A549 (cell line): ENCODE measurements around the gene EBP. TPM values are rescaled to one million over a fixed set of nuclear protein-coding genes. Genes with fewer than 3 reads are reported as not detected.

Experiments
- ATAC-seq, 2 experiments: fragments of 200-7000 bp in 1 of 2; fragments of >200 bp in 1 of 2; cut with Nextera tagmentation in 1 of 2; cut with Tn5 transposase in 1 of 2; 3 replicates each; pipeline versions ENCODE4 v1.8.0 to v1.9.1; 2018 to 2020; ENCODE audit warnings: mild to moderate bottlenecking in 1 of 2, moderate library complexity in 1 of 2
- CTCF ChIA-PET: fragments of 300-600 bp; sonication (Branson Sonifier 250); formaldehyde crosslinking; extraction: SDS; loops from one replicate; lab custom pipeline; 2021; ENCODE audit warnings: antibody characterized with exemption, inconsistent platforms; lab: Yijun Ruan, JAX
- POLR2A ChIA-PET: fragments of 350-600 bp; formaldehyde crosslinking; extraction: SDS; loops from one replicate; lab custom pipeline; 2021; ENCODE audit warnings: antibody characterized with exemption, inconsistent platforms; lab: Yijun Ruan, JAX
- DNase-seq, 2 experiments: peaks; one replicate each; pipeline versions ENCODE4 v3.0.0 to v3.0.0-alpha.2; 2011 to 2016; ENCODE audit warnings: low read depth in 1 of 2, low spot score in 1 of 2
- FAIRE-seq: peaks from 2 replicates; lab custom pipeline; 2011; peaks lifted over from hg19 to GRCh38; lab: Jason Lieb, UNC
- H3K27ac ChIP-seq, 2 experiments: fragments of >200 bp; sonication (Bioruptor Twin); formaldehyde crosslinking; 3 replicates each; pipeline ENCODE4 v1.5.1; 2016 to 2017
- H3K4me1 ChIP-seq: fragments of >200 bp; sonication (Bioruptor Twin); formaldehyde crosslinking; 3 replicates; pipeline ENCODE4 v1.6.1; 2016
- H3K4me2 ChIP-seq: fragments of >200 bp; sonication (Bioruptor Twin); formaldehyde crosslinking; 3 replicates; pipeline ENCODE4 v1.6.1; 2016
- H3K4me3 ChIP-seq: fragments of >200 bp; sonication (Bioruptor Twin); formaldehyde crosslinking; 3 replicates; pipeline ENCODE4 v1.5.1; 2016
- H3K9me3 ChIP-seq: fragments of >200 bp; sonication (Bioruptor Twin); formaldehyde crosslinking; 3 replicates; pipeline ENCODE4 v1.6.1; 2016
- BCL3 ChIP-seq: fragments of >200 bp; sonication (Bioruptor Twin); formaldehyde crosslinking; IDR thresholded peaks from 3 replicates; pipeline ENCODE4 v1.6.1; 2016
- CBX2 ChIP-seq: fragments of 200-600 bp; sonication (generic); IDR thresholded peaks from 2 replicates; pipeline ENCODE4 v1.6.1; 2016; ENCODE audit warnings: low read depth, mild to moderate bottlenecking, borderline replicate concordance
- E2F6 ChIP-seq: IDR thresholded peaks from 2 replicates; pipeline ENCODE4 v1.6.1; 2012; ENCODE audit warnings: low read depth, borderline replicate concordance
- HES2 ChIP-seq: fragments of >200 bp; sonication (Bioruptor Twin); formaldehyde crosslinking; IDR thresholded peaks from 2 replicates; pipeline ENCODE4 v1.6.1; 2016
- HEYL ChIP-seq: fragments of 250-450 bp; sonication (Bioruptor Pico); IDR thresholded peaks from 2 replicates; pipeline ENCODE4 v1.8.0; 2021; ENCODE audit warnings: mild to moderate bottlenecking, moderate library complexity
- HMGXB4 ChIP-seq: fragments of 250-450 bp; sonication (Bioruptor Pico); IDR thresholded peaks from 2 replicates; pipeline ENCODE4 v1.5.0; 2021; ENCODE audit warnings: mild to moderate bottlenecking, moderate library complexity, borderline replicate concordance
- HOXA7 ChIP-seq: fragments of 250-450 bp; sonication (Bioruptor Pico); IDR thresholded peaks from 2 replicates; pipeline ENCODE4 v1.5.0; 2020; ENCODE audit warnings: mild to moderate bottlenecking, moderate library complexity
- HOXB13 ChIP-seq: fragments of 250-450 bp; sonication (Bioruptor Pico); IDR thresholded peaks from 2 replicates; pipeline ENCODE4 v1.5.0; 2020; ENCODE audit warnings: low read depth, mild to moderate bottlenecking, moderate library complexity
- MAFK ChIP-seq: fragments of 450-650 bp; IDR thresholded peaks from 2 replicates; pipeline ENCODE4 v1.6.1; 2014; ENCODE audit not compliant: partially characterized antibody
- MAZ ChIP-seq: fragments of 150-350 bp; IDR thresholded peaks from 2 replicates; pipeline ENCODE4 v1.6.1; 2014; ENCODE audit warnings: antibody characterized with exemption, low read depth, low read length, borderline replicate concordance
- PBX3 ChIP-seq: IDR thresholded peaks from 2 replicates; pipeline ENCODE4 v1.6.1; 2012
- PHF8 ChIP-seq: fragments of 200-600 bp; sonication (generic); IDR thresholded peaks from 2 replicates; pipeline ENCODE4 v1.6.1; 2016; ENCODE audit warnings: low read depth, mild to moderate bottlenecking, antibody characterized with exemption, moderate library complexity, borderline replicate concordance
- RAD21 ChIP-seq, 2 experiments: fragments of >200 bp in 1 of 2; sonication (Bioruptor Twin) in 1 of 2; formaldehyde crosslinking in 1 of 2; IDR thresholded peaks in 1 of 2; conservative IDR thresholded peaks in 1 of 2; 2 replicates in 1 of 2; 3 replicates in 1 of 2; pipeline ENCODE4 v1.6.1; 2012 to 2018; ENCODE audit warnings: inconsistent platforms in 1 of 2
- RCOR1 ChIP-seq: fragments of 150-350 bp; IDR thresholded peaks from 2 replicates; pipeline ENCODE4 v1.6.1; 2014; ENCODE audit warnings: antibody characterized with exemption, low read length, low read depth
- REST ChIP-seq: fragments of 200-600 bp; sonication (generic); IDR thresholded peaks from 2 replicates; pipeline ENCODE4 v1.6.1; 2016; ENCODE audit warnings: antibody characterized with exemption, mild to moderate bottlenecking, moderate library complexity
- RFX5 ChIP-seq: fragments of 450-650 bp; IDR thresholded peaks from 2 replicates; pipeline ENCODE4 v1.7.1; 2014; ENCODE audit warnings: antibody characterized with exemption, mild to moderate bottlenecking, moderate library complexity
- TFCP2L1 ChIP-seq: fragments of 250-450 bp; sonication (Bioruptor Pico); IDR thresholded peaks from 2 replicates; pipeline ENCODE4 v1.5.0; 2021; ENCODE audit warnings: mild to moderate bottlenecking
- WGBS: methylation state at CpG from one replicate; pipeline ENCODE4 v1.1.6; 2017; ENCODE audit errors: missing lambda C conversion rate; 5-methylcytosine and 5-hydroxymethylcytosine counted together
- polyA plus RNA-seq, 4 experiments: library from polyadenylated mRNA; depleted of rRNA in 3 of 4; stranded (reverse); fragments of >200 nt; fragmentation: RNase III in 1 of 4; extraction: RNeasy Plus Mini Kit Qiagen cat#74134 plus additional on column Dnase treatment in 1 of 4; gene quantifications; 2 replicates in 3 of 4; 3 replicates in 1 of 4; pipeline ENCODE4 v1.2.3, GENCODE V29; 2011 to 2017

The EBP gene
- polyA plus RNA-seq, 2 of the 4 experiments (the other 2 are of a cell fraction) = 82.9 to 159 TPM

- DNase-seq (no peak), ATAC-seq (no peak), FAIRE-seq (no peak)
- CTCF ChIA-PET = interaction anchor here (0.5 to 1.6 kb wide), 2 partner anchors 16 to 1258 kb away, joined by 3 to 4 read pairs; no protein-coding TSS in a partner anchor
- no peak for TF ChIP-seq RAD21 (conservative IDR thresholded peaks at IDR 0.05 in 1 of 2, IDR thresholded peaks at IDR 0.05 in 1 of 2)
- TF ChIP-seq MAFK = no peak
- no peak for TF ChIP-seq HES2
- no peak for TF ChIP-seq PBX3
- no peak for TF ChIP-seq REST
- no peak for TF ChIP-seq MAZ
- TF ChIP-seq HMGXB4 (CRISPR knock-in tag) = no peak
- no peak for TF ChIP-seq HOXB13 (CRISPR knock-in tag)
- TF ChIP-seq HOXA7 (CRISPR knock-in tag) = no peak
- no peak for TF ChIP-seq RFX5
- TF ChIP-seq RCOR1 = no peak
- no peak for TF ChIP-seq HEYL (CRISPR knock-in tag)
- no peak for TF ChIP-seq E2F6
- TF ChIP-seq TFCP2L1 (CRISPR knock-in tag) = no peak
- no peak for TF ChIP-seq BCL3
- TF ChIP-seq PHF8 = no peak
- no peak for TF ChIP-seq CBX2
- Histone ChIP-seq H3K9me3 (no peaks in the 10 kb centered on the region), H3K27ac (no peak overlapping the region), H3K4me2 (no peak overlapping the region), H3K4me1 (peaks cover 11% of the 10 kb centered on the region; the same call in 2 of the 3 replicates), H3K4me3 (no peak overlapping the region)
- 97% methylated on average over 2 of the region's 2 CpGs for WGBS
- POLR2A ChIA-PET = no interaction called here
Observed at GRCh38 chrX:48489892-48490291, 31.7 kb upstream of the EBP start.
